ENCODE results near the gene KCNE3. TPM values are rescaled to one million over a fixed set of nuclear protein-coding genes. Genes with fewer than 3 reads are reported as not detected.

Gene KCNE3
- total and polyA plus RNA-seq, 9 of the 15 experiments (the other 6 are each of a cell fraction or from before 2014, with no cell fraction given): 1.6 to 8.7 (median 6.2) TPM

DNA sequence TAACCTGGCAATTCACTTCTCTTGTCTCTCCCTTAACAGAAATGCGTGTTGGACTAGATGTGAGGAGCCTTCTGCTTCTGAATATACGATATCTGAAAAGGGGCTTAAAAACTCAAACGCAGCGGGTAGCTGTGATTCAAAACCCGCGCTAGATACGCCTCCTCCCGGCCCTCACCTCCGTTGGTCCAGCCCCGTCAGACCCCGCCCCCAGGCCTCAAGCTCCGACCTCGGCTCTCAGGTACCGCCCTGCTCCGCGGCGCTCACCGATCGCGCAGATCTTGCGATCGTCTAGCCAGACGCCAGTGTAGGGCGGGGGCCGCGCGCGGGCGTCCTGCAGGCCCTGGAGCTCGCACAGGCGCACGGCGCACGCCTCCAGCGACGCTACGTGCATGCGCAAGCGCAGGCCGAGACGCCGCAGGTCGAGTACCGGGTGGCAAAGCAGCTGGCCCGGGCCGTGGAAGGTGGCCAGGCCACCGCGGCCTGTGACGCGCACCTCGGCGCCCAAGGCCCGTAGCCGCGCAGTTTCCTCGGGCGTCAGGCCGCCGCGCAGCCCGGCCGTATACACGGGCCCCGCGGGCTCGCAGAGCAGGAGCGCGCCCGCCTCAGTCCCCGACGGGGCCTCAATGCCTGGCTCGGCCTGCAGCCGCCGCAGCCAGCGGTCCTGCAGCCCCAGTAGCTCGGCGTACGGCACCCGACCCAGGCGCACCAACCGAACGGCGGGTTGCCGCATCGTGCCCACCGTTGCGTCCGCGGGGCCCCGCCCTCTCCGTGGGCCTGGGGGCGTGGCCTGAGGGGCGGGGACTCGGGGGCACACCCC, 25.8 kb upstream of the KCNE3 start, which contains the start of gene LIPT2 (continued):
- TF ChIP-seq ZFP36 (IDR thresholded peaks at IDR 0.05; ENCODE audit: low read depth, low read length, partially characterized antibody): no peak
- TF ChIP-seq NCOR1 (IDR thresholded peaks at IDR 0.05): peak; percentile 41
- TF ChIP-seq ETV1 (tag; conservative IDR thresholded peaks at IDR 0.05; ENCODE audit: low read depth): no peak
- TF ChIP-seq NCOA2 (IDR thresholded peaks at IDR 0.05; ENCODE audit: partially characterized antibody in 2 of 2): no peak
- TF ChIP-seq ZNF384 (IDR thresholded peaks at IDR 0.05; ENCODE audit: low read depth, low read length): peak; percentile 81
- no peak for TF ChIP-seq ZNF586 (CRISPR knock-in tag; conservative IDR thresholded peaks at IDR 0.05)
- TF ChIP-seq SRSF9 (IDR thresholded peaks at IDR 0.05; ENCODE audit: borderline replicate concordance, low read depth, low read length): no peak
- no peak for TF ChIP-seq TAF15 (IDR thresholded peaks at IDR 0.05; ENCODE audit: low read depth, low read length)
- TF ChIP-seq, protein P1, sequence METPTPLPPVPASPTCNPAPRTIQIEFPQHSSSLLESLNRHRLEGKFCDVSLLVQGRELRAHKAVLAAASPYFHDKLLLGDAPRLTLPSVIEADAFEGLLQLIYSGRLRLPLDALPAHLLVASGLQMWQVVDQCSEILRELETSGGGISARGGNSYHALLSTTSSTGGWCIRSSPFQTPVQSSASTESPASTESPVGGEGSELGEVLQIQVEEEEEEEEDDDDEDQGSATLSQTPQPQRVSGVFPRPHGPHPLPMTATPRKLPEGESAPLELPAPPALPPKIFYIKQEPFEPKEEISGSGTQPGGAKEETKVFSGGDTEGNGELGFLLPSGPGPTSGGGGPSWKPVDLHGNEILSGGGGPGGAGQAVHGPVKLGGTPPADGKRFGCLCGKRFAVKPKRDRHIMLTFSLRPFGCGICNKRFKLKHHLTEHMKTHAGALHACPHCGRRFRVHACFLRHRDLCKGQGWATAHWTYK (CRISPR knock-in tag; IDR thresholded peaks at IDR 0.05): peak; percentile 86; the same call in 1 of the 2 replicates
- TF ChIP-seq THRAP3 (IDR thresholded peaks at IDR 0.05; ENCODE audit: borderline replicate concordance): no peak
- no peak for TF ChIP-seq BDP1 (IDR thresholded peaks at IDR 0.05; ENCODE audit: insufficient read depth, insufficient read length)
- TF ChIP-seq, protein P2, sequence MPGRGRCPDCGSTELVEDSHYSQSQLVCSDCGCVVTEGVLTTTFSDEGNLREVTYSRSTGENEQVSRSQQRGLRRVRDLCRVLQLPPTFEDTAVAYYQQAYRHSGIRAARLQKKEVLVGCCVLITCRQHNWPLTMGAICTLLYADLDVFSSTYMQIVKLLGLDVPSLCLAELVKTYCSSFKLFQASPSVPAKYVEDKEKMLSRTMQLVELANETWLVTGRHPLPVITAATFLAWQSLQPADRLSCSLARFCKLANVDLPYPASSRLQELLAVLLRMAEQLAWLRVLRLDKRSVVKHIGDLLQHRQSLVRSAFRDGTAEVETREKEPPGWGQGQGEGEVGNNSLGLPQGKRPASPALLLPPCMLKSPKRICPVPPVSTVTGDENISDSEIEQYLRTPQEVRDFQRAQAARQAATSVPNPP (IDR thresholded peaks at IDR 0.05; ENCODE audit: borderline replicate concordance, insufficient read depth, insufficient read length): no peak
- TF ChIP-seq ZNF431 (CRISPR knock-in tag; IDR thresholded peaks at IDR 0.05): no peak
- TF ChIP-seq KDM2B (CRISPR knock-in tag; IDR thresholded peaks at IDR 0.05): peak; percentile 54; the same call in 1 of the 2 replicates
- TF ChIP-seq GTF2F1 (IDR thresholded peaks at IDR 0.05; ENCODE audit: low read depth, low read length): 0 out of 2 replicates have a peak, but pooled peaks have one; percentile 49
- TF ChIP-seq, protein P3, sequence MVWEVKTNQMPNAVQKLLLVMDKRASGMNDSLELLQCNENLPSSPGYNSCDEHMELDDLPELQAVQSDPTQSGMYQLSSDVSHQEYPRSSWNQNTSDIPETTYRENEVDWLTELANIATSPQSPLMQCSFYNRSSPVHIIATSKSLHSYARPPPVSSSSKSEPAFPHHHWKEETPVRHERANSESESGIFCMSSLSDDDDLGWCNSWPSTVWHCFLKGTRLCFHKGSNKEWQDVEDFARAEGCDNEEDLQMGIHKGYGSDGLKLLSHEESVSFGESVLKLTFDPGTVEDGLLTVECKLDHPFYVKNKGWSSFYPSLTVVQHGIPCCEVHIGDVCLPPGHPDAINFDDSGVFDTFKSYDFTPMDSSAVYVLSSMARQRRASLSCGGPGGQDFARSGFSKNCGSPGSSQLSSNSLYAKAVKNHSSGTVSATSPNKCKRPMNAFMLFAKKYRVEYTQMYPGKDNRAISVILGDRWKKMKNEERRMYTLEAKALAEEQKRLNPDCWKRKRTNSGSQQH (CRISPR knock-in tag; IDR thresholded peaks at IDR 0.05): no peak
- TF ChIP-seq KLF16 (IDR thresholded peaks at IDR 0.05): no peak
- TF ChIP-seq, protein P4, sequence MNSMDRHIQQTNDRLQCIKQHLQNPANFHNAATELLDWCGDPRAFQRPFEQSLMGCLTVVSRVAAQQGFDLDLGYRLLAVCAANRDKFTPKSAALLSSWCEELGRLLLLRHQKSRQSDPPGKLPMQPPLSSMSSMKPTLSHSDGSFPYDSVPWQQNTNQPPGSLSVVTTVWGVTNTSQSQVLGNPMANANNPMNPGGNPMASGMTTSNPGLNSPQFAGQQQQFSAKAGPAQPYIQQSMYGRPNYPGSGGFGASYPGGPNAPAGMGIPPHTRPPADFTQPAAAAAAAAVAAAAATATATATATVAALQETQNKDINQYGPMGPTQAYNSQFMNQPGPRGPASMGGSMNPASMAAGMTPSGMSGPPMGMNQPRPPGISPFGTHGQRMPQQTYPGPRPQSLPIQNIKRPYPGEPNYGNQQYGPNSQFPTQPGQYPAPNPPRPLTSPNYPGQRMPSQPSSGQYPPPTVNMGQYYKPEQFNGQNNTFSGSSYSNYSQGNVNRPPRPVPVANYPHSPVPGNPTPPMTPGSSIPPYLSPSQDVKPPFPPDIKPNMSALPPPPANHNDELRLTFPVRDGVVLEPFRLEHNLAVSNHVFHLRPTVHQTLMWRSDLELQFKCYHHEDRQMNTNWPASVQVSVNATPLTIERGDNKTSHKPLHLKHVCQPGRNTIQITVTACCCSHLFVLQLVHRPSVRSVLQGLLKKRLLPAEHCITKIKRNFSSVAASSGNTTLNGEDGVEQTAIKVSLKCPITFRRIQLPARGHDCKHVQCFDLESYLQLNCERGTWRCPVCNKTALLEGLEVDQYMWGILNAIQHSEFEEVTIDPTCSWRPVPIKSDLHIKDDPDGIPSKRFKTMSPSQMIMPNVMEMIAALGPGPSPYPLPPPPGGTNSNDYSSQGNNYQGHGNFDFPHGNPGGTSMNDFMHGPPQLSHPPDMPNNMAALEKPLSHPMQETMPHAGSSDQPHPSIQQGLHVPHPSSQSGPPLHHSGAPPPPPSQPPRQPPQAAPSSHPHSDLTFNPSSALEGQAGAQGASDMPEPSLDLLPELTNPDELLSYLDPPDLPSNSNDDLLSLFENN (IDR thresholded peaks at IDR 0.05; ENCODE audit: low read depth in 2 of 2, low read length in 2 of 2): peak in 1 of 2 experiments; percentile 71; a peak in 3 of 4 replicates
- TF ChIP-seq EZH2 (IDR thresholded peaks at IDR 0.05; ENCODE audit: borderline replicate concordance, low read depth, low read length): no peak
- no peak for TF ChIP-seq ZNF76 (CRISPR knock-in tag; IDR thresholded peaks at IDR 0.05; ENCODE audit: borderline replicate concordance)
- no peak for TF ChIP-seq HNRNPK (IDR thresholded peaks at IDR 0.05; ENCODE audit: low read depth, low read length, poor library complexity, severe bottlenecking)
